HG02610 (cell line): ENCODE data around the gene PINK1.

Experiments
- ATAC-seq: cut with Tn5 transposase; IDR thresholded peaks from one replicate; pipeline ENCODE4 v1.9.1; 2021; ENCODE audit warnings: mild to moderate bottlenecking, moderate library complexity; ENCODE audit not compliant: unreplicated experiment

PINK1 gene

GRCh38 chr1:20610970-20611369 lies 22.3 kb upstream of the PINK1 start:
- no peak for ATAC-seq

- ATAC-seq, result no peak
Observed at GRCh38 chr1:20611652-20612051, 21.6 kb upstream of the PINK1 start.

GRCh38 chr1:20612221-20612746 lies 21.0 kb upstream of the PINK1 start:
- no peak for ATAC-seq

- no peak for ATAC-seq
Observed at GRCh38 chr1:20614131-20614579, 19.1 kb upstream of the PINK1 start.

GRCh38 chr1:20615946-20616846 lies 17.1 kb upstream of the PINK1 start:
- no peak for ATAC-seq

GRCh38 chr1:20616847-20617487 lies 16.3 kb upstream of the PINK1 start:
- no peak for ATAC-seq

- no peak for ATAC-seq
Observed at GRCh38 chr1:20618550-20618949, 14.7 kb upstream of the PINK1 start.

- ATAC-seq, result no peak
Observed at GRCh38 chr1:20619999-20620398, 13.3 kb upstream of the PINK1 start.

- no peak for ATAC-seq
Observed at GRCh38 chr1:20621012-20621411, 12.2 kb upstream of the PINK1 start.

- ATAC-seq, result no peak
Observed at GRCh38 chr1:20624709-20625108, 8.5 kb upstream of the PINK1 start.

GRCh38 chr1:20625176-20626097 lies 7.8 kb upstream of the PINK1 start:
- no peak for ATAC-seq

- no peak for ATAC-seq
Observed at GRCh38 chr1:20626098-20626427, 7.2 kb upstream of the PINK1 start.

GRCh38 chr1:20626524-20626923 lies 6.7 kb upstream of the PINK1 start:
- no peak for ATAC-seq

GRCh38 chr1:20630729-20631128 lies 2.5 kb upstream of the PINK1 start:
- no peak for ATAC-seq

GRCh38 chr1:20632386-20632785 lies 872 bp upstream of the PINK1 start:
- no peak for ATAC-seq

- no peak for ATAC-seq
Observed at GRCh38 chr1:20634065-20634593, 871 bp downstream of the PINK1 start.

- ATAC-seq, result no peak
Observed at GRCh38 chr1:20634594-20635084, 1.4 kb downstream of the PINK1 start.

- ATAC-seq, result no peak
Observed at GRCh38 chr1:20636785-20637347, 3.6 kb downstream of the PINK1 start.

- no peak for ATAC-seq
Observed at GRCh38 chr1:20640183-20640597, 6.9 kb downstream of the PINK1 start.

GRCh38 chr1:20641975-20642374 lies 8.7 kb downstream of the PINK1 start:
- ATAC-seq, result no peak
